Measurements from ENCODE around the gene FBXL17. TPM values are rescaled to one million over a fixed set of nuclear protein-coding genes. Genes with fewer than 3 reads are reported as not detected.

The FBXL17 gene
- total RNA-seq, 1 experiment from 2014 or later: 5.3 TPM

- DNase-seq: no peak
- H2BK15ac ChIP-seq (ENCODE audit: low read depth, low read length): no peak overlapping the region
- H3K4me3 Mint-ChIP-seq: no peak overlapping the region
- no peak overlapping the region for H3T11ph ChIP-seq (ENCODE audit: low read length)
- no peak overlapping the region for H2BK120ac ChIP-seq (ENCODE audit: low read depth, low read length, poor library complexity, severe bottlenecking)
- H3K9me3 Mint-ChIP-seq: no peaks in the 10 kb centered on the region
- no peak overlapping the region for H4K5ac ChIP-seq (ENCODE audit: insufficient read length, low read depth, low read length)
- H2BK20ac ChIP-seq (ENCODE audit: low read depth, low read length, poor library complexity, severe bottlenecking): no peak overlapping the region
- H4K91ac ChIP-seq (ENCODE audit: insufficient read length, low read depth, low read length): no peak overlapping the region
- H3K14ac ChIP-seq (ENCODE audit: insufficient read depth, low read length): no peak overlapping the region
- no peaks in the 10 kb centered on the region for H3K27me3 ChIP-seq (ENCODE audit: insufficient read depth, low read length)
- H3K4me1 Mint-ChIP-seq: peaks cover 6 to 7% of the 10 kb centered on the region in 2 experiments
- H3K27me3 Mint-ChIP-seq (ENCODE audit: low read depth): no peaks in the 10 kb centered on the region
- no peaks in the 10 kb centered on the region for H3K36me3 Mint-ChIP-seq (ENCODE audit: insufficient read depth in 1 of 3, low read depth in 3 of 3)
- no peaks in the 10 kb centered on the region for H3K23me2 ChIP-seq (ENCODE audit: insufficient read length, low read depth, low read length, poor library complexity, severe bottlenecking)
- no peak overlapping the region for H4K8ac ChIP-seq (replicated peaks; ENCODE audit: insufficient read length, low read depth, low read length)
- no peaks in the 10 kb centered on the region for H4K20me1 ChIP-seq (ENCODE audit: control insufficient read depth, insufficient read depth, insufficient read length)
- H2BK5ac ChIP-seq (ENCODE audit: insufficient read length, low read length): no peak overlapping the region
- no peaks in the 10 kb centered on the region for H3K4me1 ChIP-seq (ENCODE audit: insufficient read depth, low read length)
- H3K9me3 ChIP-seq (ENCODE audit: control insufficient read depth, low read depth, low read length): no peaks in the 10 kb centered on the region
- 0 out of 2 replicates have a peak, but pooled peaks cover 2% of the 10 kb centered on the region for H3K79me2 ChIP-seq (ENCODE audit: insufficient read depth, low read length)
- H3K9ac ChIP-seq (ENCODE audit: extremely low read depth, insufficient read length, low read length): no peak overlapping the region
- H2AK5ac ChIP-seq (ENCODE audit: insufficient read length, low read length): no peak overlapping the region
- no peak overlapping the region for H2BK12ac ChIP-seq (ENCODE audit: insufficient read length, low read depth, low read length)
- no peak overlapping the region for H3K56ac ChIP-seq (ENCODE audit: insufficient read length, low read depth, low read length)
- no peak overlapping the region for H2AFZ ChIP-seq (ENCODE audit: low read length)
- H3K27ac Mint-ChIP-seq: no peak overlapping the region
- H3K4ac ChIP-seq (ENCODE audit: low read depth, low read length): no peak overlapping the region
- no peaks in the 10 kb centered on the region for H3K79me1 ChIP-seq (ENCODE audit: insufficient read depth, low read depth, low read length, poor library complexity, severe bottlenecking)
- no peak overlapping the region for H3K18ac ChIP-seq (ENCODE audit: insufficient read length, low read depth, low read length)
- no peak overlapping the region for H3K27ac ChIP-seq (ENCODE audit: insufficient read length, low read depth, low read length)
- H3K4me2 ChIP-seq (ENCODE audit: insufficient read depth, insufficient read length, low read length): no peak overlapping the region
- no peak overlapping the region for H3K23ac ChIP-seq (ENCODE audit: insufficient read length, low read depth, low read length)
- TF ChIP-seq CTCF (conservative IDR thresholded peaks at IDR 0.05): no peak
- no CpG with 5 or more reads among the region's 2 CpGs for WGBS (ENCODE audit: extremely low coverage, insufficient read length, low lambda C conversion rate)
Observed at GRCh38 chr5:108264533-108264932, 117.4 kb downstream of the FBXL17 start.
